ENCODE data around the gene MRGPRE. TPM values are rescaled to one million over a fixed set of nuclear protein-coding genes. Genes with fewer than 3 reads are reported as not detected.

Gene MRGPRE
- total and polyA plus RNA-seq, 7 donors, result not detected

GRCh38 chr11:3221408-3222002 lies 10.7 kb downstream of the MRGPRE start:
- 42 to 45% (median 44%) methylated on average over 27 of the region's 27 CpGs for WGBS, 3 donors
- peaks cover 0 to 50% (median 14%) of the 10 kb centered on the region in 3 donors for H3K27me3 ChIP-seq (ENCODE audit: insufficient read depth in 3 of 3, low read length in 2 of 3)
- no peaks in the 10 kb centered on the region for H3K36me3 ChIP-seq (ENCODE audit: insufficient read depth in 1 of 2, low read depth in 1 of 2)
- H3K4me1 ChIP-seq, result no peaks in the 10 kb centered on the region
- H3K4me3 ChIP-seq, result no peak overlapping the region
- no peak for ATAC-seq
- no peak for TF ChIP-seq CTCF (IDR thresholded peaks at IDR 0.05)
- H3K27ac ChIP-seq, result no peak overlapping the region
- intact Hi-C loops (cut with DNase I), result no loop called here
- no peaks in the 10 kb centered on the region for H3K9me3 ChIP-seq
- DNase-seq, result no peak

GRCh38 chr11:3220521-3221407 lies 11.5 kb downstream of the MRGPRE start:
- Histone ChIP-seq H3K4me3 (no peak overlapping the region), H3K4me1 (no peaks in the 10 kb centered on the region), H3K9me3 (no peaks in the 10 kb centered on the region), H3K27ac (no peak overlapping the region), H3K27me3 (ENCODE audit: insufficient read depth in 3 of 3, low read length in 2 of 3) (peaks cover 0 to 56% (median 17%) of the 10 kb centered on the region in 3 donors), H3K36me3 (ENCODE audit: insufficient read depth in 1 of 2, low read depth in 1 of 2) (no peaks in the 10 kb centered on the region)
- intact Hi-C loops (cut with DNase I), result no loop called here
- TF ChIP-seq CTCF (IDR thresholded peaks at IDR 0.05), result no peak
- DNase-seq (no peak), ATAC-seq (no peak)
- WGBS, 3 donors, result 44 to 53% (median 44%) methylated on average over 19 to 21 of the region's 21 CpGs

GRCh38 chr11:3220101-3220500 lies 12.1 kb downstream of the MRGPRE start:
- Histone ChIP-seq H3K4me3 (no peak overlapping the region), H3K4me1 (no peaks in the 10 kb centered on the region), H3K36me3 (ENCODE audit: insufficient read depth in 1 of 2, low read depth in 1 of 2) (no peaks in the 10 kb centered on the region), H3K27me3 (ENCODE audit: insufficient read depth in 3 of 3, low read length in 2 of 3) (peaks cover 0 to 62% (median 17%) of the 10 kb centered on the region in 3 donors), H3K27ac (no peak overlapping the region), H3K9me3 (no peaks in the 10 kb centered on the region)
- intact Hi-C loops (cut with DNase I), result no loop called here
- 46 to 64% (median 58%) methylated on average over 7 to 11 of the region's 11 CpGs for WGBS, 3 donors
- no peak for ATAC-seq
- TF ChIP-seq CTCF (IDR thresholded peaks at IDR 0.05), result no peak
- no peak for DNase-seq

- 50% methylated on average over 14 of the region's 14 CpGs for WGBS, 3 donors
- Histone ChIP-seq H3K36me3 (ENCODE audit: insufficient read depth in 1 of 2, low read depth in 1 of 2) (no peaks in the 10 kb centered on the region), H3K4me3 (no peak overlapping the region), H3K4me1 (no peaks in the 10 kb centered on the region), H3K27me3 (ENCODE audit: insufficient read depth in 3 of 3, low read length in 2 of 3) (peaks cover 0 to 61% (median 19%) of the 10 kb centered on the region in 3 donors), H3K9me3 (no peaks in the 10 kb centered on the region), H3K27ac (no peak overlapping the region)
- no peak for TF ChIP-seq CTCF (IDR thresholded peaks at IDR 0.05)
- no peak for ATAC-seq
- intact Hi-C loops (cut with DNase I), result no loop called here
- no peak for DNase-seq
These were observed 12.8 kb downstream of the MRGPRE start for GRCh38 chr11:3219281-3219892.
